GM23338 (cell line): Measurements from ENCODE around the gene PITHD1. TPM values are rescaled to one million over a fixed set of nuclear protein-coding genes. Genes with fewer than 3 reads are reported as not detected.

ENCODE experiments used
- ATAC-seq: fragments of 200-7000 bp; cut with Tn5 transposase; 3 replicates; pipeline ENCODE4 v1.9.1; 2020
- DNase-seq: peaks from one replicate; pipeline ENCODE4 v3.0.0-alpha.2; 2015; ENCODE audit warnings: low spot score
- H2AFZ ChIP-seq: fragments of 200-600 bp; sonication (generic); 2 replicates; pipeline ENCODE4 v1.8.0; 2016; ENCODE audit warnings: antibody characterized with exemption, mild to moderate bottlenecking, moderate library complexity
- H3F3A ChIP-seq: fragments of 200-600 bp; sonication (generic); replicated peaks from 2 replicates; pipeline ENCODE4 v1.8.0; 2017; ENCODE audit warnings: antibody characterized with exemption, mixed run types, low read depth
- H3K27ac ChIP-seq: fragments of 200-600 bp; sonication (generic); 2 replicates; pipeline ENCODE4 v1.6.1; 2016; ENCODE audit warnings: low read depth
- H3K27me3 ChIP-seq: fragments of 200-600 bp; sonication (generic); 2 replicates; pipeline ENCODE4 v1.8.0; 2016; ENCODE audit warnings: mild to moderate bottlenecking, mixed run types, moderate library complexity; ENCODE audit not compliant: insufficient read depth
- H3K36me3 ChIP-seq: fragments of 200-600 bp; sonication (generic); 2 replicates; pipeline ENCODE4 v1.8.0; 2016; ENCODE audit warnings: mild to moderate bottlenecking; ENCODE audit not compliant: insufficient read depth
- H3K4me1 ChIP-seq: fragments of 200-600 bp; sonication (generic); 2 replicates; pipeline ENCODE4 v1.8.0; 2016; ENCODE audit warnings: mild to moderate bottlenecking, moderate library complexity; ENCODE audit not compliant: insufficient read depth
- H3K4me2 ChIP-seq: fragments of 200-600 bp; sonication (generic); 2 replicates; pipeline ENCODE4 v1.7.1; 2017; ENCODE audit warnings: mixed run types
- H3K4me3 ChIP-seq: fragments of 200-600 bp; sonication (generic); 2 replicates; pipeline ENCODE4 v1.6.1; 2016; ENCODE audit warnings: mixed run types
- H3K79me2 ChIP-seq: fragments of 200-600 bp; sonication (generic); replicated peaks from 2 replicates; pipeline ENCODE4 v1.8.0; 2017; ENCODE audit warnings: mild to moderate bottlenecking; ENCODE audit not compliant: insufficient read depth
- H3K9me2 ChIP-seq: fragments of 200-600 bp; sonication (generic); 2 replicates; pipeline ENCODE4 v1.8.0; 2017; ENCODE audit not compliant: insufficient read depth
- H4K20me1 ChIP-seq: fragments of 200-600 bp; sonication (generic); replicated peaks from 2 replicates; pipeline ENCODE4 v1.8.0; 2017; ENCODE audit warnings: mild to moderate bottlenecking; ENCODE audit not compliant: insufficient read depth
- H3K27ac Mint-ChIP-seq: 2 replicates; pipeline ENCODE4 v1.8.0; 2020; ENCODE audit warnings: inconsistent platforms, mild to moderate bottlenecking, moderate library complexity, mixed read lengths
- H3K27me3 Mint-ChIP-seq: 3 replicates; pipeline ENCODE4 v1.8.0; 2022; ENCODE audit warnings: low read depth, mild to moderate bottlenecking, moderate library complexity, mixed read lengths, inconsistent platforms; ENCODE audit not compliant: insufficient read depth, poor library complexity
- H3K36me3 Mint-ChIP-seq: 3 replicates; pipeline ENCODE4 v1.8.0; 2021; ENCODE audit warnings: low read depth, mild to moderate bottlenecking, inconsistent platforms, moderate library complexity, mixed read lengths
- H3K4me1 Mint-ChIP-seq: 3 replicates; pipeline ENCODE4 v1.8.0; 2020; ENCODE audit warnings: mild to moderate bottlenecking, inconsistent platforms, mixed read lengths
- H3K4me3 Mint-ChIP-seq: 3 replicates; pipeline ENCODE4 v1.8.0; 2021; ENCODE audit warnings: moderate library complexity, mild to moderate bottlenecking, inconsistent platforms, mixed read lengths
- H3K9me3 Mint-ChIP-seq: 3 replicates; pipeline ENCODE4 v1.8.0; 2020; ENCODE audit warnings: moderate library complexity, mild to moderate bottlenecking, inconsistent platforms, mixed read lengths
- CREB1 ChIP-seq: fragments of 250-450 bp; sonication (Bioruptor Pico); IDR thresholded peaks from 2 replicates; pipeline ENCODE4 v1.5.0; 2020; ENCODE audit warnings: low read depth, mild to moderate bottlenecking, moderate library complexity
- EZH2 ChIP-seq: fragments of 200-600 bp; sonication (generic); IDR thresholded peaks from one replicate; pipeline ENCODE4 v1.8.0; 2017; ENCODE audit warnings: antibody characterized with exemption, mild to moderate bottlenecking, low read depth; ENCODE audit not compliant: unreplicated experiment
- EZH2phosphoT487 ChIP-seq: fragments of 200-600 bp; sonication (generic); IDR thresholded peaks from one replicate; pipeline ENCODE4 v1.8.1; 2018; ENCODE audit warnings: antibody characterized with exemption; ENCODE audit not compliant: unreplicated experiment
- JUNB ChIP-seq: IDR thresholded peaks from one replicate; pipeline ENCODE4 v1.6.1; 2016; ENCODE audit warnings: antibody characterized with exemption; ENCODE audit not compliant: unreplicated experiment
- NANOG ChIP-seq: IDR thresholded peaks from 2 replicates; pipeline ENCODE4 v1.6.1; 2016; ENCODE audit warnings: antibody characterized with exemption, borderline replicate concordance
- POLR2AphosphoS5 ChIP-seq: IDR thresholded peaks from 2 replicates; pipeline ENCODE4 v1.6.1; 2016; ENCODE audit warnings: antibody characterized with exemption, low read depth
- STAT1 ChIP-seq: IDR thresholded peaks from one replicate; pipeline ENCODE4 v1.6.1; 2016; ENCODE audit warnings: antibody characterized with exemption; ENCODE audit not compliant: unreplicated experiment
- ZNF114 ChIP-seq: fragments of 250-450 bp; sonication (Bioruptor Pico); IDR thresholded peaks from 2 replicates; pipeline ENCODE4 v1.5.0; 2020; ENCODE audit warnings: mild to moderate bottlenecking, moderate library complexity
- ZNF331 ChIP-seq: fragments of 250-450 bp; sonication (Bioruptor Pico); IDR thresholded peaks from 2 replicates; pipeline ENCODE4 v1.5.0; 2020; ENCODE audit warnings: low read depth, mild to moderate bottlenecking, moderate library complexity
- polyA plus RNA-seq: library from polyadenylated mRNA; unstranded; fragments of >200 nt; fragmentation: Nextera tagmentation; extraction: Ambion mirVana; gene quantifications from 2 replicates; pipeline ENCODE4 v1.2.1, GENCODE V29; 2016
- total RNA-seq: library from RNA; depleted of rRNA; stranded (reverse); fragments of >200 nt; shearing (Covaris generic); gene quantifications from 2 replicates; pipeline ENCODE4 v1.2.3, GENCODE V29; 2014
- TF ChIP-seq, protein P1 (sequence below): fragments of 250-450 bp; sonication (Bioruptor Pico); IDR thresholded peaks from 2 replicates; pipeline ENCODE4 v1.5.0; 2020; ENCODE audit warnings: mild to moderate bottlenecking, moderate library complexity
- TF ChIP-seq, protein P2 (sequence below), 2 experiments: fragments of 200-600 bp in 1 of 2; sonication (generic) in 1 of 2; conservative IDR thresholded peaks; 2 replicates each; pipeline versions ENCODE4 v1.5.1 to v1.6.1; 2016 to 2017; ENCODE audit warnings: antibody characterized with exemption in 2 of 2, low read depth in 2 of 2, mild to moderate bottlenecking in 2 of 2, moderate library complexity in 1 of 2
- TF ChIP-seq, protein P3 (sequence below): IDR thresholded peaks from 2 replicates; pipeline ENCODE4 v1.6.1; 2016; ENCODE audit warnings: antibody characterized with exemption

The PITHD1 gene
- total and polyA plus RNA-seq, 2 experiments from 2014 or later, result 52.9 to 99.0 TPM

DNA sequence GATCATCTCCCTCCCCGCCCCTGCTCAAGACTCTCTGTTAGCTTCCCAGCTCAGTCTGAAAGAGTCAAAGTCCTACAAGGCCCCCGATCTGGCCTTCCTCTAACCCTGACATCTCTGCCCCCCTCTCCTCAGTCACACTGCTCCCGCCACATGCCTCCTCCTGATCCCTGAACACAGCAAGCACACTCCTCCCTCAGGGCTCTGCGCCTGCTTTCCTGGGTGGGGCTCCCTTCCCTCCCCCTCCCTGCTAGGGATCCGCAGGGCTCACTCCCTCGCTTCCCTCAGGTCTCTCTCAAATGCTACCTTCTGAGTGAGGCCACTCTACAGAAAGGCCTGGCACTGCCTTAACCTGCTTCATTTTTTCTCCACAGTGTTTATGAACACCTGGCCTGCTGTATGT is 28.1 kb downstream of the PITHD1 start:
- Histone ChIP-seq H3K27ac (no peak overlapping the region), H3K36me3 (no peaks in the 10 kb centered on the region), H3K4me3 (no peak overlapping the region), H3K9me2 (no peaks in the 10 kb centered on the region), H3K27me3 (peaks cover 14% of the 10 kb centered on the region), H3F3A (0 out of 2 replicates have a peak, but pooled peaks cover 4% of the 10 kb centered on the region), H3K4me1 (0 out of 2 replicates have a peak, but pooled peaks cover 3% of the 10 kb centered on the region), H3K79me2 (no peaks in the 10 kb centered on the region), H3K4me2 (no peak overlapping the region), H4K20me1 (no peaks in the 10 kb centered on the region), H2AFZ (no peak overlapping the region)
- no peak for TF ChIP-seq ZNF114 (CRISPR knock-in tag)
- no peak for TF ChIP-seq EZH2
- TF ChIP-seq, protein P1, sequence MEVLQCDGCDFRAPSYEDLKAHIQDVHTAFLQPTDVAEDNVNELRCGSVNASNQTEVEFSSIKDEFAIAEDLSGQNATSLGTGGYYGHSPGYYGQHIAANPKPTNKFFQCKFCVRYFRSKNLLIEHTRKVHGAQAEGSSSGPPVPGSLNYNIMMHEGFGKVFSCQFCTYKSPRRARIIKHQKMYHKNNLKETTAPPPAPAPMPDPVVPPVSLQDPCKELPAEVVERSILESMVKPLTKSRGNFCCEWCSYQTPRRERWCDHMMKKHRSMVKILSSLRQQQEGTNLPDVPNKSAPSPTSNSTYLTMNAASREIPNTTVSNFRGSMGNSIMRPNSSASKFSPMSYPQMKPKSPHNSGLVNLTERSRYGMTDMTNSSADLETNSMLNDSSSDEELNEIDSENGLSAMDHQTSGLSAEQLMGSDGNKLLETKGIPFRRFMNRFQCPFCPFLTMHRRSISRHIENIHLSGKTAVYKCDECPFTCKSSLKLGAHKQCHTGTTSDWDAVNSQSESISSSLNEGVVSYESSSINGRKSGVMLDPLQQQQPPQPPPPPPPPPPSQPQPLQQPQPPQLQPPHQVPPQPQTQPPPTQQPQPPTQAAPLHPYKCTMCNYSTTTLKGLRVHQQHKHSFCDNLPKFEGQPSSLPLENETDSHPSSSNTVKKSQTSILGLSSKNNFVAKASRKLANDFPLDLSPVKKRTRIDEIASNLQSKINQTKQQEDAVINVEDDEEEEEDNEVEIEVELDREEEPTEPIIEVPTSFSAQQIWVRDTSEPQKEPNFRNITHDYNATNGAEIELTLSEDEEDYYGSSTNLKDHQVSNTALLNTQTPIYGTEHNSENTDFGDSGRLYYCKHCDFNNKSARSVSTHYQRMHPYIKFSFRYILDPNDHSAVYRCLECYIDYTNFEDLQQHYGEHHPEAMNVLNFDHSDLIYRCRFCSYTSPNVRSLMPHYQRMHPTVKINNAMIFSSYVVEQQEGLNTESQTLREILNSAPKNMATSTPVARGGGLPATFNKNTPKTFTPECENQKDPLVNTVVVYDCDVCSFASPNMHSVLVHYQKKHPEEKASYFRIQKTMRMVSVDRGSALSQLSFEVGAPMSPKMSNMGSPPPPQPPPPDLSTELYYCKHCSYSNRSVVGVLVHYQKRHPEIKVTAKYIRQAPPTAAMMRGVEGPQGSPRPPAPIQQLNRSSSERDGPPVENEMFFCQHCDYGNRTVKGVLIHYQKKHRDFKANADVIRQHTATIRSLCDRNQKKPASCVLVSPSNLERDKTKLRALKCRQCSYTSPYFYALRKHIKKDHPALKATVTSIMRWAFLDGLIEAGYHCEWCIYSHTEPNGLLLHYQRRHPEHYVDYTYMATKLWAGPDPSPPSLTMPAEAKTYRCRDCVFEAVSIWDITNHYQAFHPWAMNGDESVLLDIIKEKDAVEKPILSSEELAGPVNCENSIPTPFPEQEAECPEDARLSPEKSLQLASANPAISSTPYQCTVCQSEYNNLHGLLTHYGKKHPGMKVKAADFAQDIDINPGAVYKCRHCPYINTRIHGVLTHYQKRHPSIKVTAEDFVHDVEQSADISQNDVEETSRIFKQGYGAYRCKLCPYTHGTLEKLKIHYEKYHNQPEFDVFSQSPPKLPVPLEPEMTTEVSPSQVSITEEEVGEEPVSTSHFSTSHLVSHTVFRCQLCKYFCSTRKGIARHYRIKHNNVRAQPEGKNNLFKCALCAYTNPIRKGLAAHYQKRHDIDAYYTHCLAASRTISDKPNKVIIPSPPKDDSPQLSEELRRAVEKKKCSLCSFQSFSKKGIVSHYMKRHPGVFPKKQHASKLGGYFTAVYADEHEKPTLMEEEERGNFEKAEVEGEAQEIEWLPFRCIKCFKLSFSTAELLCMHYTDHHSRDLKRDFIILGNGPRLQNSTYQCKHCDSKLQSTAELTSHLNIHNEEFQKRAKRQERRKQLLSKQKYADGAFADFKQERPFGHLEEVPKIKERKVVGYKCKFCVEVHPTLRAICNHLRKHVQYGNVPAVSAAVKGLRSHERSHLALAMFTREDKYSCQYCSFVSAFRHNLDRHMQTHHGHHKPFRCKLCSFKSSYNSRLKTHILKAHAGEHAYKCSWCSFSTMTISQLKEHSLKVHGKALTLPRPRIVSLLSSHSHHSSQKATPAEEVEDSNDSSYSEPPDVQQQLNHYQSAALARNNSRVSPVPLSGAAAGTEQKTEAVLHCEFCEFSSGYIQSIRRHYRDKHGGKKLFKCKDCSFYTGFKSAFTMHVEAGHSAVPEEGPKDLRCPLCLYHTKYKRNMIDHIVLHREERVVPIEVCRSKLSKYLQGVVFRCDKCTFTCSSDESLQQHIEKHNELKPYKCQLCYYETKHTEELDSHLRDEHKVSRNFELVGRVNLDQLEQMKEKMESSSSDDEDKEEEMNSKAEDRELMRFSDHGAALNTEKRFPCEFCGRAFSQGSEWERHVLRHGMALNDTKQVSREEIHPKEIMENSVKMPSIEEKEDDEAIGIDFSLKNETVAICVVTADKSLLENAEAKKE (CRISPR knock-in tag), result no peak
- TF ChIP-seq, protein P2, sequence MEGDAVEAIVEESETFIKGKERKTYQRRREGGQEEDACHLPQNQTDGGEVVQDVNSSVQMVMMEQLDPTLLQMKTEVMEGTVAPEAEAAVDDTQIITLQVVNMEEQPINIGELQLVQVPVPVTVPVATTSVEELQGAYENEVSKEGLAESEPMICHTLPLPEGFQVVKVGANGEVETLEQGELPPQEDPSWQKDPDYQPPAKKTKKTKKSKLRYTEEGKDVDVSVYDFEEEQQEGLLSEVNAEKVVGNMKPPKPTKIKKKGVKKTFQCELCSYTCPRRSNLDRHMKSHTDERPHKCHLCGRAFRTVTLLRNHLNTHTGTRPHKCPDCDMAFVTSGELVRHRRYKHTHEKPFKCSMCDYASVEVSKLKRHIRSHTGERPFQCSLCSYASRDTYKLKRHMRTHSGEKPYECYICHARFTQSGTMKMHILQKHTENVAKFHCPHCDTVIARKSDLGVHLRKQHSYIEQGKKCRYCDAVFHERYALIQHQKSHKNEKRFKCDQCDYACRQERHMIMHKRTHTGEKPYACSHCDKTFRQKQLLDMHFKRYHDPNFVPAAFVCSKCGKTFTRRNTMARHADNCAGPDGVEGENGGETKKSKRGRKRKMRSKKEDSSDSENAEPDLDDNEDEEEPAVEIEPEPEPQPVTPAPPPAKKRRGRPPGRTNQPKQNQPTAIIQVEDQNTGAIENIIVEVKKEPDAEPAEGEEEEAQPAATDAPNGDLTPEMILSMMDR (conservative IDR thresholded peaks at IDR 0.05; ENCODE audit: low read depth in 2 of 2), result no peak
- TF ChIP-seq EZH2phosphoT487, result no peak
- no peak for TF ChIP-seq POLR2AphosphoS5
- TF ChIP-seq JUNB, result no peak
- no peak for TF ChIP-seq NANOG
- TF ChIP-seq STAT1, result no peak
- no peak for TF ChIP-seq CREB1 (CRISPR knock-in tag)
- TF ChIP-seq, protein P3, sequence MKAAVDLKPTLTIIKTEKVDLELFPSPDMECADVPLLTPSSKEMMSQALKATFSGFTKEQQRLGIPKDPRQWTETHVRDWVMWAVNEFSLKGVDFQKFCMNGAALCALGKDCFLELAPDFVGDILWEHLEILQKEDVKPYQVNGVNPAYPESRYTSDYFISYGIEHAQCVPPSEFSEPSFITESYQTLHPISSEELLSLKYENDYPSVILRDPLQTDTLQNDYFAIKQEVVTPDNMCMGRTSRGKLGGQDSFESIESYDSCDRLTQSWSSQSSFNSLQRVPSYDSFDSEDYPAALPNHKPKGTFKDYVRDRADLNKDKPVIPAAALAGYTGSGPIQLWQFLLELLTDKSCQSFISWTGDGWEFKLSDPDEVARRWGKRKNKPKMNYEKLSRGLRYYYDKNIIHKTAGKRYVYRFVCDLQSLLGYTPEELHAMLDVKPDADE, result no peak
- TF ChIP-seq ZNF331 (CRISPR knock-in tag), result no peak
- Mint-ChIP-seq H3K27ac (no peak overlapping the region), H3K4me3 (no peak overlapping the region), H3K9me3 (no peaks in the 10 kb centered on the region; the same call in 2 of the 3 replicates), H3K4me1 (peaks cover 9% of the 10 kb centered on the region; the same call in 2 of the 3 replicates), H3K27me3 (peaks cover 13% of the 10 kb centered on the region), H3K36me3 (no peaks in the 10 kb centered on the region)
- DNase-seq (no peak), ATAC-seq (no peak)
